NCI-H2081 treated with DMSO at 0.1 percent for 48 hours (cell line): ENCODE measurements around the gene UBR4.

ENCODE experiments used
- DNase-seq: peaks from one replicate; lab custom pipeline; 2025; lab: John Stamatoyannopoulos, UW

Gene UBR4

DNA sequence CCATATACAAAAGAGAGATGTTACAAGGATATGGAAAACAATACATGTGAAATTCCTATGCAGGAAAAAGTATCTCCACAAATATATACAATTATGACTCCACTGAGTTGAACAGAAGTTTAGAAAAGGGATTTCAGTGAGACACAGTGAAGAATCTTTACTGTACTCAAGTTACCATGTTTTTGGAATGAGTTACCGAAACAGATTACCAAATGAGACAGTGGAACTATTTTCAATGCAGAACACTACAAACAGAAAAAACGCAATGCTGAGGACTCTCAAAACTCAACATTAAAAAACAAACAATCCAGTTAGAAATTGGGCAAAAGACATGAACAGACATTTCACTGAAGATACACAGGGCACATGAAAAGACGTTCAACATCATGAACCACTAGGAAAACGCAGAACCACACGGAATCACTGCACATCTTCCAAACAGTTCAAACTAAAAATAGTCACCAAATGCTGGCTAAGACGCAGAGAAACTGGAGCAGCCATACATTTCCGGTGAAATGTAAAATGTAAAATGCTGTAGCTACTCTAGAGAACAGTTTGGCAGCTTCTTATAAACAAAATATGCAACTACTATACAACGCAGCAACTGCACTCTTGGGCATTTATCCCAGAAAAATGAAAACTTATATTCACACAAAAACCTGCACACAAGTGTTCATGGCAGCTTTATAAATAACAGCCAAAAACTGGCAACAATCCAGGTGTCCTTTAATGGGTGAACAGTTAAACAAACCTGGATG, 118.7 kb downstream of the UBR4 start:
- no peak for DNase-seq

DNA sequence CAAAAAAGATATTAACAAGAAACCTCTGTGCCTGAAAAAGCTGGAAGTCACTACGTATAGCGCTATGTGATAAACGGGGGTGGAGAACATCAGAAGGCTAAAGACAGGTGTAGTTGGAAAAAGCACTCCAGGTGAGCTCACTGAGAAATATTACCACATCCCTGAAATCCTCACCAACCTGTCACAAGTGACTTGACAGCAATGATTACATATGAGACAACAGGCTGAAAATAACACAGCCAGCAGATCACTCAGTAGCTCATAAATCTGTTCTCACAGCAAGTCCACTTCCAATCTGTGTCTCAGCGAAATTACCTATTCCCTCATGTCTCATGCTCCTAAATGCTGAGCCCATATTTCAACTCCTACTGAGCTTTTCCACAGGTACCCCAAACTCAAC, 120.5 kb downstream of the UBR4 start:
- DNase-seq: no peak

DNA sequence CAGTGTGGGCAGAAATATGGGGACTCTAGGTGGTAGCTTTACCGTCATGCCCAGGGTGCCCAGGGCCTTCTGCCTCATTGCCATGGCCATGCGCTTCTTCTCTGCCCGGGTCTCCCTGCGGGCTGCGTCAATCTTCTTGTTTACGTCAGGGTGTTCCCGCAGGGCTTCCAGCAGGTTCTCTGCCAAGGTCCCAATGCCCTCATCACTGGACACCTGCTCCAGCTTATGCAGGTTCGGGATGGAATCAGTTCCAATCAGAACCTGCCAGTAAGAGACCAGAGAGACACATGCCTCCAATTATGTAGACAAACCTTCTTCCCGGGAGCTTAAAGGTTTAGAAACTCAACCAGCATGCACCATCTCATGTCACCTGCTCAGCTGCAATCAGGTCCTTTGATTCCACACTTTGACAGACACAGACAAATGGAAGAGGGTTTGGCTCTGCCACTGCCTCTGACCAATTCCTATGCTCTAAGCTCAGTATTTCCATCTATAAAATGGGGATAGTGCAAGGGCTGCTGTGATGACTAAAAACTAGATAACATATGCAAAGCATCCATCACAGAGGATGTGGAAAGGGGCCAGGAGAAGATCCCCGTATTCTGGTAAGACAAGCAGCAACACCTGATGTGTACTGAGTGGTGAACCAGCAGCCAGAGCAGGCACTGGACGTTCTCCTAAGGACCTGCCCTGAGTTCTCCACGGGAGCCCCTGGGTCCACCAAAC, 121.2 kb downstream of the UBR4 start:
- DNase-seq: no peak

DNA sequence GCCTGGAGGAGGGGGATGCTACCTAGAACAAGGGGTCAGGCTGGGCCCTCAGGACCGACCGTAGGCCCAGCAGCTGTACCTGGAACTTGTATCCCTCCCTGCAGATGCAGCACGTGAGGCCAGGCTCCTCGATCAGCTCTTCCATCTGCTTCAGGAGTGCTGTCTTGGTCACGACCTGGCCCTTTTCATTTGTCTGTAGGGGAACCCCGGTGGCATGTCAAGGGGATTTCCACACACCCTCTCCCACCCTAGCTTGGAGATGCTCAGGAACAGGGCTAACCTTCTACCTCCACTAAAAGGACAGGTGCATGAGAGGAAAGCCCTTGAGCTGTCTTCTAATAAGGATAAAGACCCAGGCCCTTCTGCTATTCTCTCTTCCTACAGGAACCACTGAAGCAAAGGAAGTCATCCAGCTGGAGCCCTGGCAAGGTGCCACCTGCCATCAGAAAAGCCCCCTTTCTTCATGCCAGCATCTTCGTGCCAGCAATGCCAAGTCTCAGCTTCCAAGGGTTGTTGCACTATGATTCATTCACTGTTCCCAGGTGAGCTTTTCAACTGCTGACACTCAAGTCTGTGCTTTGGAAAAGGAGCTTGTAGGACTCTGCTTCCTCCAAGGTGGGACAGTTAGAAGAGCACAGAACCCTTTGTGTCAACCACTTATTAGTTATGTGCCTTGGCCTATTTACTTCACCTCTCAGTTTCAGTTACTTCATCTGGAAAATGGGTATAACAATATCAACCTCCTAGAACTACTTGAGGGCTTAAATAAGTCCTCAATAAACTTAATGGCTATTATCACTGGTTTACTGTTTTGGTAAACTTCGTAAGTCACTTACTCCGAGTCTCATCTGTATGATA, 122.1 kb downstream of the UBR4 start:
- DNase-seq: no peak

DNA sequence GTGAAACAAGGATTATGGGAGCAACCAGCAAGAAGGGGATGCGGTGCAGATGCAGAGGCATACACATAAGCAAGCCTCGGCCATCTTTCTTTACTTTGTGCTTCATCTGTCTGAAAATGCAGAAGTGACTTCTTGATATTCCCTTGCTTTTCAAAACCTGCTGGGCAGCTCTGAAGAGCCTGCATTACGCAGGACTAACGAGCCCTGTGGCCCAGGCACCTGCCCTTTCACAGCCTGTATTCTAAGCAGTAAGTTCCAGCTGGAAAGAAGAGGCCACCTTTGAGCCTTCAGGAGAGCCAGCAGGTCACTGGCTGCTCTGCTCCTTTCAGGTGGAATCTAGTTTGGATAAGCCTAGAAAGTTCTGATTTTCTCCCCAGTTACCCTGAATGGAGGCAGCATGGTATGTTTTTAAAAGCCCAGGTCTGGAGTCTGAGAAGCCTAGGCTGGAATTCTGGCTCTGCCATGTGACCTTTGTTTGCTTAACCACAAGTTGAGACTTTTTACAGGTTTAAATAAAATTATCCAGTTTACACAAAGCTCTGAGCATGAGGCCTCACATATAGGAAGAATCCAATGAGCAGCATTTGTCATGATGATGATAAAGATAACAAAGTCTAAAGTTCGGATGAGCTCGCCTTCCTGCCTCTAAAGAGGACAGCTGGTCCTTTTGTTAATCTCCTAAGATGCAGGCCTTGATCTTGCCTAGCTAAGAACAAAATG, 122.9 kb downstream of the UBR4 start:
- DNase-seq: no peak

- DNase-seq: no peak
These were observed 123.7 kb downstream of the UBR4 start for GRCh38 chr1:19086176-19086875.

GRCh38 chr1:19084206-19084738, 125.8 kb downstream of the UBR4 start:
- no peak for DNase-seq

GRCh38 chr1:19083081-19083480, 127.0 kb downstream of the UBR4 start:
- DNase-seq: no peak

- no peak for DNase-seq
These were observed 128.7 kb downstream of the UBR4 start for GRCh38 chr1:19081218-19081893.

DNA sequence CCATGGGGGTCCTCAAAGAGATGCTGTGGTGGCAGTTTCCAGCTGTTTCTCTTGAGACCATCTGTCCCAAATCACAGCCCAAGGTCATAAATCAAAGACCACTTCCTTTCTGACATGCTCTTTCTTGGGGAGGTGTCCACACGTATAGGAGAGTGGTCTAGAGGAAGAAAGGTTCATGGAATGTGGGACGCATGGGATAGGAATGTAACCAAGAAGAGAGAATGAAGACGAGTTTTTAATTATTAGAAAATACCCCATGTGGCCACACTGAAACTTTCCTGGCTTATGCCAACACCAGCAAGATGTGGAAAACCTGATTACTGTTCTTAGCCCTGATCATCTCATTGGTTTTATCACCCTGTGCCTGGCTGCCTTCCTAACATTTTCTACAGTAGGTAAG, 129.3 kb downstream of the UBR4 start:
- no peak for DNase-seq

GRCh38 chr1:19079541-19080472, 130.3 kb downstream of the UBR4 start:
- no peak for DNase-seq

DNA sequence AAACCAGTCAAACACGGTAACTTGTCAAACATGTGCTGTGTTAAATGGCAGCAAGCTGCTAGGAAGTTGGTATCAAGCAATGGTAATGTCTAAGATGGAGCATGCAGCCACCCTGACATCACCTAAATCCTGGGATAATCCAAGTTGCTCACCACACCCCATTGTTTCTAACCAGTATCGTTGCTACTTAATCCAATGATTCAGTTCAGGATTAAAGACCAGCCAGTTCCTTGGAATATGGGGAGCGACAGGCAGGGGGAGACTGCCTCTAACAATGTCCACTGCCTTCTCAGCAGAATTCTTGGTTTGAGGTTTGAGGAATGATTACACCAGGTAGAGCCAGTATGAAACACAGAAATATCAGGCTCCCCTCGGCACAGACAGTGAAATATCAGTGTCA, 131.5 kb downstream of the UBR4 start:
- no peak for DNase-seq

DNA sequence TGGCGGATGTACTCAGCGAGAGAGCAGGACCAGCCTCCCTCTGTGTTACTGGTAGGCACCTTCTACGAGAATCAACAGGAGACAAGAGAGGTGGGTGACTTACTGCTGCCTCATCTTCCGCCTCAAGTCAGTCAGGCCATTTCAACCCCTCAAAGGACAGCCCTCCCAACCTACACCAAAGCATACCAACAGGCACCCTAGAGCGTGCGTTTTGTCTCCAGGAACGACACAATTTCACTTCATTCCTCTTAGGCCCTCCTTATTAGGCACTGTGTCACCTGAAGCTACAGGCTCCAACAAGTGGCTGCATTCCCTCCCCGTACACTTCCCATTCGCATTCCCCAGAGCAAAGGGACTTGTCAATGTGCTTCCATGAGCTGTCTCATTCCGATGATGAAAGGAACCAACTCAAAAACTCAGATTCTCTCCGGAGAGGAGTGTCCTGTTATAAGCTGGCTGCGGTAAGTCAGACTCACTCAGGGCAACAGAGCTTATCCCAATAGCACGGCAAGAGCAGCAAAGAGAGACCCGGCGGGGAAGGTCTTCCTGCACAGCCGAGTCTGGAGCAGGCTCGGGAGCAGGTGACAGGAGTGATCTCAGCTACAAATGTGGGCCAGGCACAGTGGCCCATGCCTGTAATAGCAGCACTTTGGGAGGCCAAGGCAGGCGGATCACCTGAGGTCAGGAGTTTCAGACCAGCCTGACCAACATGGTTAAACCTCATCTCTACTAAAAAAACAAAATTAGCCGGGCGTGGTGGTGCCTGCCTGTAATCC, 133.0 kb downstream of the UBR4 start:
- DNase-seq: no peak

GRCh38 chr1:19074902-19075721, 135.0 kb downstream of the UBR4 start:
- DNase-seq: no peak

DNA sequence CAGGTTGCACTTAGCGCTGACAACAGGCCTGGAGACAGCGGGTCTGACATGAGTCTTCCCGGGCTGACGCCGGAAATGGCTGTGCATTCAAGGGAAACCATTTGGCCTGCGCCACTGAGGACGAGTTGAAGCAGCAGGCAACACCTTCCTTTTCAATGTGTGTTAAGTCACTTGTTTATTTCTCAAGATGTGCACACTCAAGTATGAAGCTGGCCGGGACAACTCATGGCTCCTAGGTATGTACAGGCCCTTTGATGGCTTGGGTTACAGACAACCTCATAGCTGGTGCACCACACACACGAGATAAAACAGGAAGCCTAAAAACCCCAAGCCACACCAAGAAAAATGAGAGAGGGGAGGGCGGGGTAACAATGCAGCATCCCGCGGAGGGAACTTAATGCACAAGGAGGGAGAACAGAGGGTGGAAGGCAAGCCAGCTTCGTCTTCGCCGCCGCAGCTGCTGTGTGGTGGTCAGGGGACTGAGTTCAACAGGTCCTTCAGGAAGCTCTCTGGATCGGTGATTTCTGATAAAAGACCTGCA, 135.6 kb downstream of the UBR4 start:
- DNase-seq: no peak

DNA sequence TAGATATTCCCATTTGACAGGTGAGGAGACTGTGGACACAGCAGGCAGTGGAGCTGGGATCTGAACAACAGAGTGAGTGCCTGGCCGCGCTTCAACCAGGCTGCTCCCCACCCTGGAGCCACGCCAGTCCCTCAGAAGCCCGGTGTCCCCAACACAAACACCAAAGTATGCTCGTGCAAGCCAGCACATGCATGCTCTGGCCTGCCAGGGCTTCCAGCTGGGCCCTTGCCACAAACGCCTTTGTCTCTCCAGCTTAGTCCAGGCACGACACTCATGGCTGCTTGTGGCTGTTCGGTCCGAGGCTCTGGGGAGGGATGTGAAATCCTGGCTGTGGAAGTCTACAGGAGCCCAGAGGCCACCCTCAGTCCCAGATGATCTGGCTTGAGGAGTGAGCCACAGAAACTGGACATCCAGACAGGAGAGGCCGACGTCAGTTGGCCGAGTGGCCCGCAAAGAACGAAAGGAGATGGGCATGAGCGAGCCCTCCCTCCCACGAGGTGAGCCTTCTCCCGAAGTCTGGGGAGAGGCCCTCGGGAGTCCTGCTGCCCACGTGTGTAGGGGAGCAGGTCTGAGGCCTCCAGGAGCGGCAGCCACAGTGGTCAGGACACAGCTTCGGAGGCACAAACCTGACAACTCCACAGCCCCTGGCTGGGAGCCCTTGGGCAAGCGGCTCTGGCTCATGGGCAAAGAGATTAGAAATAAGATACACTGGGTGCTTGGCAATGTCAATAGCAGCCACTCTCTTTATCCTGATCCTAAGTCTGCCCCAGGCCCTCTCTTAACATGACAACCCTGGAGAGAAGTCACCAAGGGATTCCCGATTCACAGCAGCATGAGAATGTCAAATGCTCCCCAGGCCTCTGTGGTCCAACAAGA, 136.5 kb downstream of the UBR4 start:
- DNase-seq: no peak
